A549 treated with GW870086 at 1 μM for 4 hours (cell line): Measurements from ENCODE around the gene BLZF1. TPM values are rescaled to one million over a fixed set of nuclear protein-coding genes. Genes with fewer than 3 reads are reported as not detected.

Source experiments
- total RNA-seq: library from RNA; stranded (reverse); fragments of 200-300 nt; extraction: Qiagen RNA extraction; gene quantifications from 5 replicates; pipeline ENCODE4 v1.2.3, GENCODE V29; 2022; ENCODE audit warnings: low read depth

Gene BLZF1, protein sequence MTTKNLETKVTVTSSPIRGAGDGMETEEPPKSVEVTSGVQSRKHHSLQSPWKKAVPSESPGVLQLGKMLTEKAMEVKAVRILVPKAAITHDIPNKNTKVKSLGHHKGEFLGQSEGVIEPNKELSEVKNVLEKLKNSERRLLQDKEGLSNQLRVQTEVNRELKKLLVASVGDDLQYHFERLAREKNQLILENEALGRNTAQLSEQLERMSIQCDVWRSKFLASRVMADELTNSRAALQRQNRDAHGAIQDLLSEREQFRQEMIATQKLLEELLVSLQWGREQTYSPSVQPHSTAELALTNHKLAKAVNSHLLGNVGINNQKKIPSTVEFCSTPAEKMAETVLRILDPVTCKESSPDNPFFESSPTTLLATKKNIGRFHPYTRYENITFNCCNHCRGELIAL
- 12.4 to 19.5 TPM (median 15.2 TPM) in 5 replicates for total RNA-seq

DNA sequence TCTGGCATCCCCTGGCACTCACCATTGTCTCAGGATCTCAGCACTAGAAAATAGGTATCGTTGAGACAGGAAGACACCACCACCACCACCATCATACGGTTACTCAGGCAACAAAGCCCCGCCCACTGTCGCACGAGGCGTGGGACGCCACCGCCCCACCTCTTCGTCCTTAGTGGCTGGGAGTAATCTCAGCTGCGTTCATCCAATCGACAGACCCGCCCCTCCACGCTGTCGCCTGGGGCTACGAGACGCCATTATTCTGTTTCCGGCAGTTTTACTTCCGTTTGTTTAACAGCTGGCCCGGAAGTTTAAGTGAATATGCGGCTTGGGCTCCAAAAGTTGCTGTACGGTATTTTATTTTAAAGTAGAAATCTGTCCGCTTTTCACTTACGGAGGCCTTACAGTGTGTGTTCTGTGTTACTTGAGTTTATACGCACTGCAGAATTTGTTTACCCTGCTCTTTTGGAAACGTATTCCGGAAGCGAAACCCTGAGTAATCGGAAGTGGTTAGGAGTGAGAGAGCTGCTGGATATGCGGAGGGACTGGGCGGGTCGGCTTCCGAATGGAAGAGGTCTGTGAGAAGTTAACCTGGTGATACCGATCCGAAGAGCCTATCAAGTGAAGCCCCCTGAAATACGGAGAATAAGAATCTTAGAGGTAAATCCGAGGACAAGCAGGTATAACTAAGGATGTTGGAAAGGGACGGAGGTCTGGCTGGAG is at the start of gene BLZF1, which contains the start of gene NME7:
BLZF1 (plus strand) TSS at position 510 of the 720 bp plus-strand sequence. CDS start 1,328 bp downstream, outside the sequence.
NME7 (minus strand) TSS at position 112 of the 720 bp plus-strand sequence; CDS start at position 25, 87 bp downstream.

DNA sequence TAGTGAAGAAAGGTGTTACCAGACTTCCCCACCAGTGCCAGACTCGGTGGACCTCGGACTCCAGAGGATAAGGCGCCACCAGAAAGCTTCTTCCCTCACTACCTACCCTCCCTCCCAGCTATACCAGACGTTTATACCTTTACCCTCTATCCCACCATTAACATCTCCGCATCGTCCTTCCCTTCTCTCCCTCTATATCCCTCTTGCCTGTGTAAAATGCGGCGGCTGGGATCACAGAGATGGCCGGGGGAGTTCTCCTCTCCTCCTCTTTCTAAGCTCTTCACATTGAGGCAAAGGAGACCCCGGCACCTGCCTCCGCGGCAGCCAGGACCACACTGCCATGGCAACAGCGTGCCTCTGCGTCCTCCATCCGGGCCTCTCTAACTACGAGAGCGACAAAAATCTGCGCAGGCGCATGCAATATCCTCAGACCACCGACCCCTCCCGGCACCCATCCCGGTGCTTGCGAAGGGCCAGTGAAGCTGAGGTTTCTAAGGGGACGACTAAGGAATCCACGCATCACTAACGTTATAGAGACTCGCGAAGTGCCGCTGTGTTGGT is 59.2 kb downstream of the BLZF1 start, which contains the start of gene CCDC181:
CCDC181 (minus strand) TSS at position 394 of the 561 bp plus-strand sequence. CDS start 2,547 bp downstream, outside the sequence.

Other genes starting within 250 kb of the BLZF1 start
- 17.0 to 35.9 TPM (median 20.4 TPM) in 5 replicates for gene NME7, start 398 bp upstream of the BLZF1 start, total RNA-seq
- gene CCDC181, start 59.3 kb downstream of the BLZF1 start, total RNA-seq: 0.13 to 0.29 TPM (median 0.19 TPM) in 4 of 5 replicates, not detected in the other
- gene SLC19A2, start 117.7 kb downstream of the BLZF1 start, total RNA-seq: 15.4 to 21.4 TPM (median 20.5 TPM) in 5 replicates
- gene F5, start 218.3 kb downstream of the BLZF1 start, total RNA-seq: 0.05 to 0.43 TPM (median 0.06 TPM) in 5 replicates